Astrocyte (in vitro differentiated cells and primary cell): ENCODE results near the gene KCNS3. TPM values are rescaled to one million over a fixed set of nuclear protein-coding genes. Genes with fewer than 3 reads are reported as not detected.
"Not testable (repeated sequence)": the region's sequence is repeated elsewhere in the genome, so short reads cannot be mapped to it uniquely, and the experiment has no call there.

Experiments
- DNase-seq: peaks from one replicate; pipeline ENCODE4 v3.0.0-alpha.2; 2010; ENCODE audit warnings: low read depth
- FAIRE-seq: peaks from 2 replicates; lab custom pipeline; 2011; peaks lifted over from hg19 to GRCh38; lab: Jason Lieb, UNC
- H2AFZ ChIP-seq: 2 replicates; pipeline ENCODE4 v1.6.0; 2012; ENCODE audit warnings: low read depth, low read length, inconsistent platforms
- H3K27ac ChIP-seq: 2 replicates; pipeline ENCODE4 v1.5.1; 2011; ENCODE audit warnings: low read depth, low read length, inconsistent platforms
- H3K27me3 ChIP-seq: 2 replicates; pipeline ENCODE4 v1.6.0; 2011; ENCODE audit warnings: low read length, inconsistent platforms; ENCODE audit not compliant: insufficient read depth
- H3K36me3 ChIP-seq: 2 replicates; pipeline ENCODE4 v1.5.1; 2011; ENCODE audit warnings: low read length, inconsistent platforms; ENCODE audit not compliant: insufficient read depth
- H3K4me1 ChIP-seq: 2 replicates; pipeline ENCODE4 v1.5.1; 2011; ENCODE audit warnings: low read length, inconsistent platforms; ENCODE audit not compliant: insufficient read depth
- H3K4me2 ChIP-seq: 2 replicates; pipeline ENCODE4 v1.6.0; 2012; ENCODE audit warnings: low read length, inconsistent platforms
- H3K4me3 ChIP-seq: 2 replicates; pipeline ENCODE4 v1.5.1; 2011; ENCODE audit warnings: low read depth, mild to moderate bottlenecking, low read length, inconsistent platforms; ENCODE audit not compliant: insufficient read depth
- H3K79me2 ChIP-seq: 2 replicates; pipeline ENCODE4 v1.6.0; 2012; ENCODE audit warnings: mild to moderate bottlenecking, low read length, inconsistent platforms; ENCODE audit not compliant: insufficient read depth
- H3K9ac ChIP-seq: 2 replicates; pipeline ENCODE4 v1.6.0; 2012; ENCODE audit warnings: mild to moderate bottlenecking, low read length, inconsistent platforms
- H3K9me3 ChIP-seq: 2 replicates; pipeline ENCODE4 v1.5.1; 2012; ENCODE audit warnings: low read depth, mild to moderate bottlenecking, low read length, inconsistent platforms; ENCODE audit not compliant: insufficient read depth
- H4K20me1 ChIP-seq: 2 replicates; pipeline ENCODE4 v1.6.0; 2012; ENCODE audit warnings: low read length, inconsistent platforms; ENCODE audit not compliant: insufficient read depth
- H3K27ac Mint-ChIP-seq: one replicate; pipeline ENCODE4 v1.8.0; 2021; ENCODE audit warnings: mild to moderate bottlenecking, mixed read lengths; ENCODE audit not compliant: unreplicated experiment
- H3K27me3 Mint-ChIP-seq: one replicate; pipeline ENCODE4 v1.8.0; 2021; ENCODE audit warnings: low read depth, mixed read lengths; ENCODE audit not compliant: unreplicated experiment
- H3K36me3 Mint-ChIP-seq: one replicate; pipeline ENCODE4 v1.8.0; 2021; ENCODE audit warnings: low read depth, mixed read lengths; ENCODE audit not compliant: unreplicated experiment
- H3K4me1 Mint-ChIP-seq: one replicate; pipeline ENCODE4 v1.8.0; 2021; ENCODE audit warnings: low read depth, mixed read lengths; ENCODE audit not compliant: unreplicated experiment
- H3K4me3 Mint-ChIP-seq: one replicate; pipeline ENCODE4 v1.8.0; 2021; ENCODE audit warnings: mild to moderate bottlenecking, moderate library complexity, mixed read lengths; ENCODE audit not compliant: unreplicated experiment
- H3K9me3 Mint-ChIP-seq: one replicate; pipeline ENCODE4 v1.8.0; 2021; ENCODE audit warnings: mild to moderate bottlenecking, mixed read lengths; ENCODE audit not compliant: unreplicated experiment
- EZH2 ChIP-seq: IDR thresholded peaks from 2 replicates; pipeline ENCODE4 v1.6.1; 2012; ENCODE audit warnings: mild to moderate bottlenecking, low read length, inconsistent platforms; ENCODE audit not compliant: insufficient read depth
- total RNA-seq: library from RNA; stranded (reverse); gene quantifications from 2 replicates; pipeline ENCODE4 v1.2.1, GENCODE V29; 2021
- TF ChIP-seq, protein P1 (sequence below): IDR thresholded peaks from 2 replicates; pipeline ENCODE4 v1.5.1; 2011; ENCODE audit warnings: low read depth, mild to moderate bottlenecking, inconsistent platforms, low read length, moderate library complexity; ENCODE audit not compliant: insufficient read depth

The KCNS3 gene
- total RNA-seq, 1 donor from 2014 or later, result 1.7 TPM

- H3K27me3 ChIP-seq, result no peaks in the 10 kb centered on the region
- H3K79me2 ChIP-seq, result no peaks in the 10 kb centered on the region
- Mint-ChIP-seq H3K27me3 (peaks cover 5% of the 10 kb centered on the region), H3K4me3 (no peak overlapping the region), H3K4me1 (peaks cover 7% of the 10 kb centered on the region), H3K36me3 (no peaks in the 10 kb centered on the region), H3K9me3 (peaks cover 2% of the 10 kb centered on the region), H3K27ac (no peak overlapping the region)
- H3K4me2 ChIP-seq, result no peak overlapping the region
- H3K9ac ChIP-seq, result no peak overlapping the region
- DNase-seq (no peak), FAIRE-seq (no peak)
- no peaks in the 10 kb centered on the region for H3K4me1 ChIP-seq
- H4K20me1 ChIP-seq, result no peaks in the 10 kb centered on the region
- H3K36me3 ChIP-seq, result no peaks in the 10 kb centered on the region
- no peak for TF ChIP-seq EZH2
- TF ChIP-seq, protein P1, sequence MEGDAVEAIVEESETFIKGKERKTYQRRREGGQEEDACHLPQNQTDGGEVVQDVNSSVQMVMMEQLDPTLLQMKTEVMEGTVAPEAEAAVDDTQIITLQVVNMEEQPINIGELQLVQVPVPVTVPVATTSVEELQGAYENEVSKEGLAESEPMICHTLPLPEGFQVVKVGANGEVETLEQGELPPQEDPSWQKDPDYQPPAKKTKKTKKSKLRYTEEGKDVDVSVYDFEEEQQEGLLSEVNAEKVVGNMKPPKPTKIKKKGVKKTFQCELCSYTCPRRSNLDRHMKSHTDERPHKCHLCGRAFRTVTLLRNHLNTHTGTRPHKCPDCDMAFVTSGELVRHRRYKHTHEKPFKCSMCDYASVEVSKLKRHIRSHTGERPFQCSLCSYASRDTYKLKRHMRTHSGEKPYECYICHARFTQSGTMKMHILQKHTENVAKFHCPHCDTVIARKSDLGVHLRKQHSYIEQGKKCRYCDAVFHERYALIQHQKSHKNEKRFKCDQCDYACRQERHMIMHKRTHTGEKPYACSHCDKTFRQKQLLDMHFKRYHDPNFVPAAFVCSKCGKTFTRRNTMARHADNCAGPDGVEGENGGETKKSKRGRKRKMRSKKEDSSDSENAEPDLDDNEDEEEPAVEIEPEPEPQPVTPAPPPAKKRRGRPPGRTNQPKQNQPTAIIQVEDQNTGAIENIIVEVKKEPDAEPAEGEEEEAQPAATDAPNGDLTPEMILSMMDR, result no peak
- H3K27ac ChIP-seq, result no peak overlapping the region
- no peak overlapping the region for H2AFZ ChIP-seq
- H3K4me3 ChIP-seq, result no peak overlapping the region
- no peaks in the 10 kb centered on the region for H3K9me3 ChIP-seq
Measured at GRCh38 chr2:17961789-17962188, 83.3 kb downstream of the KCNS3 start.

DNA sequence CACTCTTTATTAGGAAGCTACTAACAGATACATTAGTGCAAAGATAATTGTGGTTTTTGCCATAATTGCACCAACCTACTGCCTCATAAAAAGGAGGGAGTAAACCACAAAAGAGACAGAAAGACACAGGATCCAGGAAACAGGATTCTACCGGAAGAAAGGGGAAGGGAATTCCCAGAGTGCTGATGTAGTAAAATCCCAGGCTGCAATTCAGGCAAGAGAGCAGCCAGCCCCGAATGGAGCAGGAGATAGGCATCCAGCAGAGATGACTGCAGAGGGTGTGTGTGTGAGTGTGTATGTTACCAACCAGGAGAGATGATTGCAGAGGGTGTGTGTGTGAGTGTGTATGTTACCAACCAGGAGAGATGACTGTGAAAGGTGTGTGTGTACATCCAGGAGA is 84.4 kb downstream of the KCNS3 start:
- FAIRE-seq, result no peak

DNA sequence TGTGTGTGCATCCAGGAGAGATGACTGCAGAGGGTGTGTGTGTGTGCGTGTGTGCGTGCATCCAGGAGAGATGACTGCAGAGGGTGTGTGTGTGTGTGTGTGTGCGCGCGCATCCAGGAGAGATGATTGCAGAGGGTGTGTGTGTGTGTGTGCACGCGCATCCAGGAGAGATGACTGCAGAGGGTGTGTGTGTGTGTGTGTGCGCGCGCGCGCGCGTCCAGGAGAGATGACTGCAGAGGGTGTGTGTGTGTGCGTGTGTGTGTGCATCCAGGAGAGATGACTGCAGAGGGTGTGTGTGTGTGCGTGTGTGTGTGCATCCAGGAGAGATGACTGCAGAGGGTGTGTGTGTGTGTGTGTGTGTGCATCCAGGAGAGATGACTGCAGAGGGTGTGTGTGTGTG is 85.1 kb downstream of the KCNS3 start:
- H3K36me3 ChIP-seq, H3K4me3 Mint-ChIP-seq, H3K4me2 ChIP-seq, H3K9me3 Mint-ChIP-seq, H3K27me3 Mint-ChIP-seq, H3K4me1 Mint-ChIP-seq, FAIRE-seq, H3K27ac ChIP-seq, H3K9me3 ChIP-seq, H3K27ac Mint-ChIP-seq, H3K27me3 ChIP-seq, H3K79me2 ChIP-seq, H2AFZ ChIP-seq, DNase-seq, H4K20me1 ChIP-seq, H3K4me1 ChIP-seq, H3K9ac ChIP-seq, H3K4me3 ChIP-seq, H3K36me3 Mint-ChIP-seq: not testable (repeated sequence)

More for the DNA sequence above, 84.4 kb downstream of the KCNS3 start:
- peaks cover 7% of the 10 kb centered on the region for H3K4me1 Mint-ChIP-seq
- Histone ChIP-seq H2AFZ (no peak overlapping the region), H3K4me2 (no peak overlapping the region), H3K27me3 (no peaks in the 10 kb centered on the region), H3K4me1 (no peaks in the 10 kb centered on the region), H4K20me1 (no peaks in the 10 kb centered on the region), H3K27ac (no peak overlapping the region), H3K36me3 (no peaks in the 10 kb centered on the region), H3K9me3 (no peaks in the 10 kb centered on the region), H3K79me2 (no peaks in the 10 kb centered on the region), H3K9ac (no peak overlapping the region), H3K4me3 (no peak overlapping the region)
- peaks cover 2% of the 10 kb centered on the region for H3K9me3 Mint-ChIP-seq
- TF ChIP-seq EZH2, result no peak
- TF ChIP-seq, protein P1, result no peak
- no peak overlapping the region for H3K27ac Mint-ChIP-seq
- DNase-seq, result peak; percentile 27
- H3K4me3 Mint-ChIP-seq, result no peak overlapping the region
- H3K36me3 Mint-ChIP-seq, result no peaks in the 10 kb centered on the region
- peaks cover 4% of the 10 kb centered on the region for H3K27me3 Mint-ChIP-seq
